HEK293 (cell line): Measurements from ENCODE around the gene CSK.

Experiments
- CTCF ChIA-PET: fragments of 350-600 bp; formaldehyde crosslinking; extraction: SDS; loops from one replicate; lab custom pipeline; 2021; ENCODE audit warnings: antibody characterized with exemption; lab: Yijun Ruan, JAX
- POLR2A ChIA-PET: fragments of 300-600 bp; formaldehyde crosslinking; extraction: SDS; loops from one replicate; lab custom pipeline; 2020; ENCODE audit warnings: antibody characterized with exemption, inconsistent platforms; lab: Yijun Ruan, JAX
- H3K27ac ChIP-seq: fragments of 200-500 bp; sonication (Bioruptor generic); 2 replicates; pipeline ENCODE4 v1.5.1; 2014; ENCODE audit warnings: low read depth, low read length, control low read depth, inconsistent platforms; ENCODE audit errors: extremely low read depth
- H3K36me3 ChIP-seq, 2 experiments: fragments of 200-500 bp in 1 of 2; sonication (Bioruptor generic) in 1 of 2; 1 replicate in 1 of 2; 2 replicates in 1 of 2; pipeline ENCODE4 v1.5.1; 2014 to 2017; ENCODE audit warnings: inconsistent platforms in 2 of 2, low read length in 2 of 2; ENCODE audit not compliant: control insufficient read depth in 2 of 2, insufficient read depth in 1 of 2
- H3K4me1 ChIP-seq: fragments of 200-500 bp; sonication (Bioruptor generic); 2 replicates; pipeline ENCODE4 v1.5.1; 2014; ENCODE audit warnings: mild to moderate bottlenecking, low read length, inconsistent platforms; ENCODE audit not compliant: control insufficient read depth, insufficient read depth
- H3K4me3 ChIP-seq: 2 replicates; pipeline ENCODE4 v1.5.1; 2011; ENCODE audit warnings: low read depth, mild to moderate bottlenecking, control low read depth, low read length, moderate library complexity
- H3K9me3 ChIP-seq: fragments of 200-500 bp; sonication (Bioruptor generic); 2 replicates; pipeline ENCODE4 v1.5.1; 2014; ENCODE audit warnings: low read depth, low read length, inconsistent platforms; ENCODE audit not compliant: control insufficient read depth, insufficient read depth
- GLIS1 ChIP-seq: fragments of 450-650 bp; formaldehyde crosslinking; IDR thresholded peaks from 2 replicates; pipeline ENCODE4 v1.5.1; 2016; ENCODE audit warnings: missing biosample characterization, missing genetic modification characterization
- GLIS2 ChIP-seq: fragments of 450-650 bp; formaldehyde crosslinking; IDR thresholded peaks from 2 replicates; pipeline ENCODE4 v1.5.1; 2016; ENCODE audit warnings: missing biosample characterization, missing genetic modification characterization
- IKZF3 ChIP-seq: fragments of 450-650 bp; IDR thresholded peaks from 2 replicates; pipeline ENCODE4 v1.5.0; 2018; ENCODE audit warnings: missing biosample characterization, mild to moderate bottlenecking, missing genetic modification characterization, moderate library complexity
- KLF17 ChIP-seq: fragments of 450-650 bp; formaldehyde crosslinking; IDR thresholded peaks from 2 replicates; pipeline ENCODE4 v1.5.1; 2016; ENCODE audit warnings: missing biosample characterization, missing genetic modification characterization
- OSR2 ChIP-seq: fragments of 450-650 bp; formaldehyde crosslinking; IDR thresholded peaks from 2 replicates; pipeline ENCODE4 v1.5.1; 2016; ENCODE audit warnings: missing biosample characterization, missing genetic modification characterization
- PRDM4 ChIP-seq: fragments of 450-650 bp; formaldehyde crosslinking; IDR thresholded peaks from 2 replicates; pipeline ENCODE4 v1.5.1; 2017; ENCODE audit warnings: missing biosample characterization, missing genetic modification characterization
- SCRT1 ChIP-seq: fragments of 450-650 bp; formaldehyde crosslinking; IDR thresholded peaks from 2 replicates; pipeline ENCODE4 v1.5.1; 2016; ENCODE audit warnings: missing biosample characterization, missing genetic modification characterization, borderline replicate concordance
- SETDB1 ChIP-seq: IDR thresholded peaks from one replicate; pipeline ENCODE4 v1.6.1; 2017; ENCODE audit warnings: mild to moderate bottlenecking, low read length, moderate library complexity, mixed read lengths; ENCODE audit not compliant: insufficient read length
- SP7 ChIP-seq: fragments of 450-650 bp; formaldehyde crosslinking; IDR thresholded peaks from 2 replicates; pipeline ENCODE4 v1.5.1; 2016; ENCODE audit warnings: missing biosample characterization, missing genetic modification characterization
- ZFP3 ChIP-seq: fragments of 450-650 bp; formaldehyde crosslinking; IDR thresholded peaks from 2 replicates; pipeline ENCODE4 v1.5.1; 2016; ENCODE audit warnings: low read depth, missing biosample characterization, missing genetic modification characterization
- ZIC2 ChIP-seq: fragments of 450-650 bp; formaldehyde crosslinking; IDR thresholded peaks from 2 replicates; pipeline ENCODE4 v1.5.1; 2016; ENCODE audit warnings: missing biosample characterization, missing genetic modification characterization
- ZNF184 ChIP-seq: fragments of 450-650 bp; IDR thresholded peaks from 2 replicates; pipeline ENCODE4 v1.5.1; 2018; ENCODE audit warnings: missing biosample characterization, mild to moderate bottlenecking, missing genetic modification characterization
- ZNF223 ChIP-seq: fragments of 450-650 bp; formaldehyde crosslinking; IDR thresholded peaks from 2 replicates; pipeline ENCODE4 v1.5.1; 2016; ENCODE audit warnings: missing biosample characterization, missing genetic modification characterization
- ZNF26 ChIP-seq: fragments of 450-650 bp; formaldehyde crosslinking; IDR thresholded peaks from 2 replicates; pipeline ENCODE4 v1.5.1; 2016; ENCODE audit warnings: missing biosample characterization, missing genetic modification characterization
- ZNF394 ChIP-seq: fragments of 450-650 bp; formaldehyde crosslinking; IDR thresholded peaks from 2 replicates; pipeline ENCODE4 v1.5.1; 2016; ENCODE audit warnings: missing biosample characterization, missing genetic modification characterization, mild to moderate bottlenecking, moderate library complexity, borderline replicate concordance
- ZNF596 ChIP-seq: fragments of 450-650 bp; IDR thresholded peaks from 2 replicates; pipeline ENCODE4 v1.5.0; 2018; ENCODE audit warnings: missing biosample characterization, mild to moderate bottlenecking, missing genetic modification characterization, moderate library complexity
- ZNF677 ChIP-seq: fragments of 450-650 bp; IDR thresholded peaks from 2 replicates; pipeline ENCODE4 v1.5.0; 2018; ENCODE audit warnings: missing biosample characterization, mild to moderate bottlenecking, missing genetic modification characterization, moderate library complexity
- ZNF707 ChIP-seq: fragments of 450-650 bp; formaldehyde crosslinking; IDR thresholded peaks from 2 replicates; pipeline ENCODE4 v1.5.1; 2016; ENCODE audit warnings: missing biosample characterization, missing genetic modification characterization
- TF ChIP-seq, protein P1 (sequence below): fragments of 450-650 bp; formaldehyde crosslinking; IDR thresholded peaks from 2 replicates; pipeline ENCODE4 v1.5.0; 2017; ENCODE audit warnings: missing biosample characterization, missing genetic modification characterization, borderline replicate concordance
- TF ChIP-seq, protein P2 (sequence below): fragments of 450-650 bp; formaldehyde crosslinking; IDR thresholded peaks from 2 replicates; pipeline ENCODE4 v1.5.1; 2016; ENCODE audit warnings: missing biosample characterization, missing genetic modification characterization
- TF ChIP-seq, protein P3 (sequence below): fragments of 450-650 bp; formaldehyde crosslinking; IDR thresholded peaks from 2 replicates; pipeline ENCODE4 v1.5.1; 2016; ENCODE audit warnings: missing biosample characterization, missing genetic modification characterization

Gene CSK

GRCh38 chr15:74776821-74777768, 4.8 kb upstream of the CSK start:
- H3K4me3 ChIP-seq = no peak overlapping the region
- peaks cover 15% of the 10 kb centered on the region for H3K4me1 ChIP-seq
- no peak overlapping the region for H3K27ac ChIP-seq
- no peaks in the 10 kb centered on the region for H3K36me3 ChIP-seq
- CTCF ChIA-PET = interaction anchor here (0.5 to 25.7 kb wide), 13 partner anchors 2 to 722 kb away, joined by 3 to 649 read pairs (median 4); partner anchors contain the start of gene CSK
- H3K9me3 ChIP-seq = no peaks in the 10 kb centered on the region
- POLR2A ChIA-PET = interaction anchor here (0.9 to 1.7 kb wide), 5 partner anchors 10 to 180 kb away, joined by 3 to 6 read pairs (median 4); partner anchors contain the start of gene RPP25
- peak; percentile 78 for TF ChIP-seq GLIS1 (tag by site-specific recombination)
- 0 out of 2 replicates have a peak, but pooled peaks have one; percentile 57 for TF ChIP-seq ZNF677
- TF ChIP-seq ZNF707 (tag by site-specific recombination) = no peak
- 0 out of 2 replicates have a peak, but pooled peaks have one; percentile 16 for TF ChIP-seq ZNF394
- TF ChIP-seq, protein P1, sequence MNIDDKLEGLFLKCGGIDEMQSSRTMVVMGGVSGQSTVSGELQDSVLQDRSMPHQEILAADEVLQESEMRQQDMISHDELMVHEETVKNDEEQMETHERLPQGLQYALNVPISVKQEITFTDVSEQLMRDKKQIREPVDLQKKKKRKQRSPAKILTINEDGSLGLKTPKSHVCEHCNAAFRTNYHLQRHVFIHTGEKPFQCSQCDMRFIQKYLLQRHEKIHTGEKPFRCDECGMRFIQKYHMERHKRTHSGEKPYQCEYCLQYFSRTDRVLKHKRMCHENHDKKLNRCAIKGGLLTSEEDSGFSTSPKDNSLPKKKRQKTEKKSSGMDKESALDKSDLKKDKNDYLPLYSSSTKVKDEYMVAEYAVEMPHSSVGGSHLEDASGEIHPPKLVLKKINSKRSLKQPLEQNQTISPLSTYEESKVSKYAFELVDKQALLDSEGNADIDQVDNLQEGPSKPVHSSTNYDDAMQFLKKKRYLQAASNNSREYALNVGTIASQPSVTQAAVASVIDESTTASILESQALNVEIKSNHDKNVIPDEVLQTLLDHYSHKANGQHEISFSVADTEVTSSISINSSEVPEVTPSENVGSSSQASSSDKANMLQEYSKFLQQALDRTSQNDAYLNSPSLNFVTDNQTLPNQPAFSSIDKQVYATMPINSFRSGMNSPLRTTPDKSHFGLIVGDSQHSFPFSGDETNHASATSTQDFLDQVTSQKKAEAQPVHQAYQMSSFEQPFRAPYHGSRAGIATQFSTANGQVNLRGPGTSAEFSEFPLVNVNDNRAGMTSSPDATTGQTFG = 0 out of 2 replicates have a peak, but pooled peaks have one; percentile 20
- TF ChIP-seq GLIS2 = peak; percentile 48; the same call in 1 of the 2 replicates
- TF ChIP-seq, protein P2, sequence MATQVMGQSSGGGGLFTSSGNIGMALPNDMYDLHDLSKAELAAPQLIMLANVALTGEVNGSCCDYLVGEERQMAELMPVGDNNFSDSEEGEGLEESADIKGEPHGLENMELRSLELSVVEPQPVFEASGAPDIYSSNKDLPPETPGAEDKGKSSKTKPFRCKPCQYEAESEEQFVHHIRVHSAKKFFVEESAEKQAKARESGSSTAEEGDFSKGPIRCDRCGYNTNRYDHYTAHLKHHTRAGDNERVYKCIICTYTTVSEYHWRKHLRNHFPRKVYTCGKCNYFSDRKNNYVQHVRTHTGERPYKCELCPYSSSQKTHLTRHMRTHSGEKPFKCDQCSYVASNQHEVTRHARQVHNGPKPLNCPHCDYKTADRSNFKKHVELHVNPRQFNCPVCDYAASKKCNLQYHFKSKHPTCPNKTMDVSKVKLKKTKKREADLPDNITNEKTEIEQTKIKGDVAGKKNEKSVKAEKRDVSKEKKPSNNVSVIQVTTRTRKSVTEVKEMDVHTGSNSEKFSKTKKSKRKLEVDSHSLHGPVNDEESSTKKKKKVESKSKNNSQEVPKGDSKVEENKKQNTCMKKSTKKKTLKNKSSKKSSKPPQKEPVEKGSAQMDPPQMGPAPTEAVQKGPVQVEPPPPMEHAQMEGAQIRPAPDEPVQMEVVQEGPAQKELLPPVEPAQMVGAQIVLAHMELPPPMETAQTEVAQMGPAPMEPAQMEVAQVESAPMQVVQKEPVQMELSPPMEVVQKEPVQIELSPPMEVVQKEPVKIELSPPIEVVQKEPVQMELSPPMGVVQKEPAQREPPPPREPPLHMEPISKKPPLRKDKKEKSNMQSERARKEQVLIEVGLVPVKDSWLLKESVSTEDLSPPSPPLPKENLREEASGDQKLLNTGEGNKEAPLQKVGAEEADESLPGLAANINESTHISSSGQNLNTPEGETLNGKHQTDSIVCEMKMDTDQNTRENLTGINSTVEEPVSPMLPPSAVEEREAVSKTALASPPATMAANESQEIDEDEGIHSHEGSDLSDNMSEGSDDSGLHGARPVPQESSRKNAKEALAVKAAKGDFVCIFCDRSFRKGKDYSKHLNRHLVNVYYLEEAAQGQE (tag by site-specific recombination) = peak; percentile 70
- TF ChIP-seq ZNF223 (tag by site-specific recombination) = no peak
- TF ChIP-seq, protein P3, sequence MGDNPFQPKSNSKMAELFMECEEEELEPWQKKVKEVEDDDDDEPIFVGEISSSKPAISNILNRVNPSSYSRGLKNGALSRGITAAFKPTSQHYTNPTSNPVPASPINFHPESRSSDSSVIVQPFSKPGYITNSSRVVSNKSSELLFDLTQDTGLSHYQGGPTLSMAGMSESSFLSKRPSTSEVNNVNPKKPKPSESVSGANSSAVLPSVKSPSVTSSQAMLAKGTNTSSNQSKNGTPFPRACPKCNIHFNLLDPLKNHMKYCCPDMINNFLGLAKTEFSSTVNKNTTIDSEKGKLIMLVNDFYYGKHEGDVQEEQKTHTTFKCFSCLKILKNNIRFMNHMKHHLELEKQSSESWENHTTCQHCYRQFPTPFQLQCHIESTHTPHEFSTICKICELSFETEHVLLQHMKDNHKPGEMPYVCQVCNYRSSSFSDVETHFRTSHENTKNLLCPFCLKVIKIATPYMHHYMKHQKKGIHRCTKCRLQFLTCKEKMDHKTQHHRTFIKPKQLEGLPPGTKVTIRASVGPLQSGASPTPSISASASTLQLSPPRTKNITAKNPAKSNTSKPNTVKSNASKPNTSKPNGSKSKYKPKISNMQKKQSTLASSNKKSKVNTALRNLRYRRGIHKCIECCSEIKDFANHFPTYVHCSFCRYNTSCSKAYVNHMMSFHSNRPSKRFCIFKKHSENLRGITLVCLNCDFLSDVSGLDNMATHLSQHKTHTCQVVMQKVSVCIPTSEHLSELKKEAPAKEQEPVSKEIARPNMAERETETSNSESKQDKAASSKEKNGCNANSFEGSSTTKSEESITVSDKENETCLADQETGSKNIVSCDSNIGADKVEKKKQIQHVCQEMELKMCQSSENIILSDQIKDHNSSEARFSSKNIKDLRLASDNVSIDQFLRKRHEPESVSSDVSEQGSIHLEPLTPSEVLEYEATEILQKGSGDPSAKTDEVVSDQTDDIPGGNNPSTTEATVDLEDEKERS (tag by site-specific recombination) = no peak
- TF ChIP-seq PRDM4 (tag by site-specific recombination) = no peak
- TF ChIP-seq SCRT1 (tag by site-specific recombination) = no peak
- TF ChIP-seq ZFP3 (tag by site-specific recombination) = no peak
- peak; percentile 41 for TF ChIP-seq SP7
- no peak for TF ChIP-seq IKZF3
- TF ChIP-seq ZNF184 (tag by site-specific recombination) = peak; percentile 34; the same call in 1 of the 2 replicates
- TF ChIP-seq OSR2 = peak; percentile 54
- no peak for TF ChIP-seq ZNF596 (tag by site-specific recombination)
- peak; percentile 41 for TF ChIP-seq ZIC2 (tag by site-specific recombination)
- no peak for TF ChIP-seq KLF17 (tag by site-specific recombination)
- no peak for TF ChIP-seq ZNF26 (tag by site-specific recombination)
- TF ChIP-seq SETDB1 = no peak
